Aorta (tissue), 5 donors: ENCODE results near the gene TMEM269. TPM values are rescaled to one million over a fixed set of nuclear protein-coding genes. Genes with fewer than 3 reads are reported as not detected.

Source experiments
- ATAC-seq: fragments of 200-7000 bp; cut with Tn5 transposase; one replicate; pipeline ENCODE4 v1.9.1; 2022; ENCODE audit warnings: moderate library complexity; ENCODE audit not compliant: low FRiP score
- DNase-seq, 2 donors: peaks; one replicate each; pipeline ENCODE4 v3.0.0-alpha.2; 2020
- H3K27ac ChIP-seq, 2 donors: one replicate each; pipeline ENCODE4 v1.5.1; 2013; ENCODE audit warnings: low read length in 2 of 2, mild to moderate bottlenecking in 2 of 2, moderate library complexity in 2 of 2, control low read depth in 1 of 2, inconsistent platforms in 1 of 2, low read depth in 1 of 2
- H3K27me3 ChIP-seq, 2 donors: one replicate each; pipeline ENCODE4 v1.6.1; 2013; ENCODE audit warnings: control low read depth in 1 of 2, low read length in 1 of 2, mild to moderate bottlenecking in 1 of 2, moderate library complexity in 1 of 2; ENCODE audit not compliant: insufficient read depth in 2 of 2, control insufficient read depth in 1 of 2
- H3K36me3 ChIP-seq, 2 donors: one replicate each; pipeline ENCODE4 v1.6.1; 2013; ENCODE audit warnings: control low read depth in 1 of 2, low read length in 1 of 2, mild to moderate bottlenecking in 1 of 2; ENCODE audit not compliant: insufficient read depth in 2 of 2, control insufficient read depth in 1 of 2
- H3K4me1 ChIP-seq, 2 donors: one replicate each; pipeline ENCODE4 v1.6.1; 2013; ENCODE audit warnings: low read length in 2 of 2, control low read depth in 1 of 2, mild to moderate bottlenecking in 1 of 2, moderate library complexity in 1 of 2; ENCODE audit not compliant: insufficient read depth in 2 of 2, control insufficient read depth in 1 of 2
- H3K4me3 ChIP-seq, 2 donors: one replicate each; pipeline ENCODE4 v1.5.1; 2013; ENCODE audit warnings: low read length in 2 of 2, control low read depth in 1 of 2, mild to moderate bottlenecking in 1 of 2
- H3K9me3 ChIP-seq: one replicate; pipeline ENCODE4 v1.6.1; 2013; ENCODE audit warnings: mild to moderate bottlenecking, low read length; ENCODE audit not compliant: control insufficient read depth
- WGBS, 2 donors: extraction: QIAGEN DNeasy Blood & Tissue Kit; methylation state at CpG; one replicate each; pipeline ENCODE4 v1.1.7; 2013; 5-methylcytosine and 5-hydroxymethylcytosine counted together
- intact Hi-C, 2 donors: fragments of 100-400 bp; cut with DNase I; formaldehyde crosslinking; loops; one replicate each; pipeline versions ENCODE4 v1.14.2 to v1.15.0; 2022
- polyA plus RNA-seq, 2 donors: library from polyadenylated mRNA; stranded (reverse); fragments of 200-250 nt; gene quantifications; one replicate each; pipeline ENCODE4 v1.2.3, GENCODE V29; 2013
- total RNA-seq, 2 donors: library from RNA; stranded (reverse); fragmentation: NEBNext Ultra II Directional; extraction: Animal tissue kit (Norgen Biotek cat#: 25700); gene quantifications; one replicate each; pipeline ENCODE4 v1.2.1, GENCODE V29; 2021
- donor health status: healthy with polysubstance abuse.
- donor health status: Bipolar disorder and iron deficiency.
- donor health status: DM: no; HTN: no; CAD: no.
- donor health status: DM: no; HTN: no; CAD: no.
- donor health status: DM: yes; HTN: yes; CAD: no.

TMEM269 gene
- total and polyA plus RNA-seq, 4 donors = 0.13 TPM; not detected in 3

- H3K27ac ChIP-seq = peak within 1 kb of the TSS in 1 of 2 donors; percentile 96
- intact Hi-C loops = loop anchor here in 1 of 2 donors (5.0 kb wide), 1 partner anchor 50 kb away; the partner anchor contains the start of genes C1orf50 and P3H1
- H3K4me3 ChIP-seq = peak within 1 kb of the TSS; percentile 83 to 98
- DNase-seq (peak; percentile 95 to 99), ATAC-seq (peak; percentile 99)
- 0 to 1% methylated on average over 53 to 66 of the region's 66 CpGs for WGBS, 2 donors
- H3K36me3 ChIP-seq = peaks cover 0 to 2% of the 10 kb centered on the region in 2 donors
- H3K9me3 ChIP-seq = no peaks in the 10 kb centered on the region
- H3K27me3 ChIP-seq = no peaks in the 10 kb centered on the region
- H3K4me1 ChIP-seq = peaks cover 0 to 4% of the 10 kb centered on the region in 2 donors
Measured at GRCh38 chr1:42816585-42817439, 32.0 kb downstream of the TMEM269 start, which contains the start of the genes ERMAP and SVBP. Gene ERMAP (plus strand): TSS chr1:42817122. CDS start chr1:42830449, 13,327 bp downstream. Gene SVBP (minus strand): TSS chr1:42817397. CDS start chr1:42816544, 853 bp downstream.

- Histone ChIP-seq H3K9me3 (no peaks in the 10 kb centered on the region), H3K36me3 (peaks cover 0 to 2% of the 10 kb centered on the region in 2 donors), H3K27me3 (no peaks in the 10 kb centered on the region), H3K4me1 (peaks cover 0 to 4% of the 10 kb centered on the region in 2 donors), H3K27ac (no peak overlapping the region), H3K4me3 (peak overlapping the region; percentile 83 to 98)
- 1% methylated on average over 13 of the region's 13 CpGs for WGBS, 2 donors
- DNase-seq (no peak), ATAC-seq (no peak)
- intact Hi-C loops = loop anchor here in 1 of 2 donors (5.0 kb wide), 1 partner anchor 50 kb away; the partner anchor contains the start of genes C1orf50 and P3H1
Measured at GRCh38 chr1:42817440-42817767, 32.6 kb downstream of the TMEM269 start.

GRCh38 chr1:42817976-42818375 is 33.2 kb downstream of the TMEM269 start:
- Histone ChIP-seq H3K27ac (no peak overlapping the region), H3K9me3 (no peaks in the 10 kb centered on the region), H3K36me3 (peaks cover 0 to 2% of the 10 kb centered on the region in 2 donors), H3K4me1 (peaks cover 0 to 4% of the 10 kb centered on the region in 2 donors), H3K27me3 (no peaks in the 10 kb centered on the region), H3K4me3 (no peak overlapping the region)
- intact Hi-C loops = loop anchor here in 1 of 2 donors (5.0 kb wide), 1 partner anchor 51 kb away; the partner anchor contains the start of genes C1orf50 and P3H1
- WGBS, 2 donors = 95% methylated on average over 3 of the region's 3 CpGs
- DNase-seq (no peak), ATAC-seq (no peak)

GRCh38 chr1:42820813-42821212 is 36.0 kb downstream of the TMEM269 start:
- Histone ChIP-seq H3K27ac (no peak overlapping the region), H3K27me3 (no peaks in the 10 kb centered on the region), H3K9me3 (no peaks in the 10 kb centered on the region), H3K4me1 (peaks cover 0 to 4% of the 10 kb centered on the region in 2 donors), H3K4me3 (no peak overlapping the region), H3K36me3 (no peaks in the 10 kb centered on the region)
- DNase-seq = no peak
- WGBS, 2 donors = 36 to 75% methylated on average over 1 of the region's 1 CpG
- no peak for ATAC-seq
- intact Hi-C loops = no loop called here

GRCh38 chr1:42821690-42822089 is 36.9 kb downstream of the TMEM269 start:
- DNase-seq (no peak), ATAC-seq (no peak)
- Histone ChIP-seq H3K4me3 (no peak overlapping the region), H3K27me3 (no peaks in the 10 kb centered on the region), H3K36me3 (no peaks in the 10 kb centered on the region), H3K9me3 (no peaks in the 10 kb centered on the region), H3K4me1 (no peaks in the 10 kb centered on the region), H3K27ac (no peak overlapping the region)
- intact Hi-C loops = no loop called here
- WGBS, 2 donors = 93 to 98% methylated on average over 2 of the region's 2 CpGs

GRCh38 chr1:42822800-42823392 is 38.1 kb downstream of the TMEM269 start:
- intact Hi-C loops = no loop called here
- Histone ChIP-seq H3K36me3 (no peaks in the 10 kb centered on the region), H3K27me3 (no peaks in the 10 kb centered on the region), H3K4me3 (no peak overlapping the region), H3K4me1 (no peaks in the 10 kb centered on the region), H3K27ac (no peak overlapping the region), H3K9me3 (no peaks in the 10 kb centered on the region)
- ATAC-seq (no peak), DNase-seq (no peak)
- WGBS, 2 donors = 59 to 63% methylated on average over 2 of the region's 2 CpGs

- no peak overlapping the region for H3K4me3 ChIP-seq
- intact Hi-C loops = no loop called here
- ATAC-seq = no peak
- no peaks in the 10 kb centered on the region for H3K36me3 ChIP-seq
- 95 to 96% methylated on average over 4 of the region's 4 CpGs for WGBS, 2 donors
- H3K27ac ChIP-seq = no peak overlapping the region
- H3K4me1 ChIP-seq = no peaks in the 10 kb centered on the region
- no peaks in the 10 kb centered on the region for H3K9me3 ChIP-seq
- DNase-seq = no peak
- H3K27me3 ChIP-seq = no peaks in the 10 kb centered on the region
Measured at GRCh38 chr1:42824481-42825035, 39.8 kb downstream of the TMEM269 start.

GRCh38 chr1:42825036-42825851 is 40.5 kb downstream of the TMEM269 start:
- ATAC-seq (no peak), DNase-seq (no peak)
- 79 to 82% methylated on average over 10 of the region's 10 CpGs for WGBS, 2 donors
- Histone ChIP-seq H3K4me1 (no peaks in the 10 kb centered on the region), H3K9me3 (no peaks in the 10 kb centered on the region), H3K27me3 (no peaks in the 10 kb centered on the region), H3K27ac (no peak overlapping the region), H3K36me3 (no peaks in the 10 kb centered on the region), H3K4me3 (no peak overlapping the region)
- intact Hi-C loops = no loop called here
